Endometrium (tissue), 2 donors: Measurements from ENCODE around the gene LMNB1.
"Not testable (repeated sequence)": the region's sequence is repeated elsewhere in the genome, so short reads cannot be mapped to it uniquely, and the experiment has no call there.

Source experiments
- FAIRE-seq: peaks from 2 replicates; lab custom pipeline; 2012; peaks lifted over from hg19 to GRCh38; lab: Jason Lieb, UNC
- donor health status: control.
- donor health status: control.

The LMNB1 gene, protein sequence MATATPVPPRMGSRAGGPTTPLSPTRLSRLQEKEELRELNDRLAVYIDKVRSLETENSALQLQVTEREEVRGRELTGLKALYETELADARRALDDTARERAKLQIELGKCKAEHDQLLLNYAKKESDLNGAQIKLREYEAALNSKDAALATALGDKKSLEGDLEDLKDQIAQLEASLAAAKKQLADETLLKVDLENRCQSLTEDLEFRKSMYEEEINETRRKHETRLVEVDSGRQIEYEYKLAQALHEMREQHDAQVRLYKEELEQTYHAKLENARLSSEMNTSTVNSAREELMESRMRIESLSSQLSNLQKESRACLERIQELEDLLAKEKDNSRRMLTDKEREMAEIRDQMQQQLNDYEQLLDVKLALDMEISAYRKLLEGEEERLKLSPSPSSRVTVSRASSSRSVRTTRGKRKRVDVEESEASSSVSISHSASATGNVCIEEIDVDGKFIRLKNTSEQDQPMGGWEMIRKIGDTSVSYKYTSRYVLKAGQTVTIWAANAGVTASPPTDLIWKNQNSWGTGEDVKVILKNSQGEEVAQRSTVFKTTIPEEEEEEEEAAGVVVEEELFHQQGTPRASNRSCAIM

DNA sequence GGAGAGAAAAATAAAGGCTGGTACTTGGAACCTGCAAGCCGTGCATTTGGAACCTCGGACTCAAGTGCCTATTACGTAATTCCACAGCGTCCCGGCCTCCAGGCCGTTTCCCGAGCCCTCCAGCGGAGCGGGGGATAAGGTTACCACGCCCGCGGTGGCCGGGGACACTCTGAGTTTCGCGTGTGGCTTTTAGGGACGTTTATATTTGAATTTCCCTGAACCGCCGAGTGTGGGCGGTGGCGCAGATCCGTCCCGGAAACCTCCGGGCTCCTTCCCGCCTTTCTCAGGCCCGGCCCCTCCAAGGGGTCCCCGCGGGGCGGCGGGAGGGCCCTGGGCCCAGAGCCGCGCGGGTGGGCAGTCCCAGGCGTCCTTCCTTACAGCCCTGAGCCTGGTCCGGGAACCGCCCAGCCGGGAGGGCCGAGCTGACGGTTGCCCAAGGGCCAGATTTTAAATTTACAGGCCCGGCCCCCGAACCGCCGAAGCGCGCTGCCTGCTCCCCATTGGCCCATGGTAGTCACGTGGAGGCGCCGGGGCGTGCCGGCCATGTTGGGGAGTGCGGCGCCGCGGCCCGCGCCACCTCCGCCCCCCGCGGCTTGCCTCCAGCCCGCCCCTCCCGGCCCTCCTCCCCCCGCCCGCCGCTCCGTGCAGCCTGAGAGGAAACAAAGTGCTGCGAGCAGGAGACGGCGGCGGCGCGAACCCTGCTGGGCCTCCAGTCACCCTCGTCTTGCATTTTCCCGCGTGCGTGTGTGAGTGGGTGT is at the start of gene LMNB1:
LMNB1 (plus strand) TSS at position 638 of the 758 bp plus-strand sequence. CDS start 373 bp downstream, outside the sequence.
- no peak for FAIRE-seq

DNA sequence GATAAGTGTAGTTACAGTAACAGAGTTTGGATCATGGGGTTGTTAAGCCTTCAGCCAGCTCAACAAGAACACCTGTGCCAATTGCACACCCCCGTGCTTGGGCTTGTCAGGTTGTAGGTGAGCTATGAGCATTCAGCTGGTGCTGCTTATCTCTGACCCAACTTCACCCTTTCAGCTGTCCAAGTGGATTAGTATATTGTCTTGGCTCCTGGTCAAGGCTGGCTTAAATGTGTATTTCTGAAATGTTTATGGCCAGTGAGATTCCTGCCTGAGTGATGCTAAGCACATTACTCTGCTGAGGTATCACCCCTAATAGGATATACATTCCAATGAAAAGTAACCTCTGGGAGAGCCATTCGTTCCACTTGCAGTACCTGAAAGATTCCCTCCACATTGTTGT is 44.2 kb upstream of the LMNB1 start:
- no peak for FAIRE-seq

DNA sequence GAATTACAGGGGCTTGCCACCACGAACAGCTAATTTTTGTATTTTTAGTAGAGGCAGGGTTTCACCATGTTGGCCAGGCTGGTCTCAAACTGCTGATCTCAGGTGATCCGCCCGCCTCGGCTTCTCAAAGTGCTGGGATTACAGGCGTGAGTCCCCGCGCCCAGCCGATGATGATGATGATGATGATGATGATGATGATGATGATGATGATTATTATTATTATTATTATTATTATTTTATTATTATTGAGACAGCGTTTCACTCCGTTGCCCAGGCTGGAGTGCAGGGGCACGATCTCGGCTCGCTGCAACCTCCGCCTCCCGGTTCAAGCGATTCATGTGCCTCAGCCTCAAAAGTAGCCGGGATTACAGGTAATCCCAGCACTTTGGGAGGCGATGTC is 42.4 kb upstream of the LMNB1 start:
- not testable (repeated sequence) for FAIRE-seq

DNA sequence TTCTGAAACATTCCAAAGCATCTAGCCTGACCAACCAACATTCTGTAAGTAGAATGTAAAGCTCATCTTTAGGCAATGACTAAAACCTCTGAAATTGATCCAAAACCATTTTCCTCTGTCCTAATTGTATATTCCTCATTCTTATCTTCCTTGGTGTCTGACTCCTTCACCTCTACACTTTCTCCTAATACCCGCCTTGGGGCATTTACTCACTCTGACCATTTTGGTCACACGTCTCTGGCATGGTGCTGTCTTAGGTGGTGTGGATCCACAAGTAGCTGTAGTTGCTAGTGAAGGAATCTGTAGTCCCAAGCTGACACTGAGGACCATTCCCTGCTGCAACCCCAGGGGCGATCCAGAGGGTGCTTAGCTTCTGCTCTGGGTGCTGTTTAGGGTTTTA is 40.8 kb upstream of the LMNB1 start:
- no peak for FAIRE-seq

DNA sequence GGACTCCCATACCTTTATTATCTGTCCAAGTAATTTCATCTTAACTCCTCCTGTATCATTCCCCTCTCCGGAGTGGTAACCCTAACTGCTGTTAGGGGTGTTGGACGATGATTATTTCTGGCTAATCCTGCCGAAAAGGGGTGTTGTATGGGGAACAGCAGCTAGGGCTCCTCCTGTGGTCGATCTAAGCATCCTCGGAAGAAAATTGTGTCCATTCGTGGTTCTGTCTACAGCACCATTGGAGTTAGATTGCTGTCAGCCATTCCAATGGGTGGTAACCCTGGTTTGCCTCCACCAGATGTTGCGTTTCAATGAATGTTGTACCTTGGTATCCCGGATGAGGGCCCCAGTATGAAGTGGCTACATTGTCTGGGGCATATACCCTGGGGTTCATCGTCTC is 35.6 kb upstream of the LMNB1 start:
- FAIRE-seq: no peak

DNA sequence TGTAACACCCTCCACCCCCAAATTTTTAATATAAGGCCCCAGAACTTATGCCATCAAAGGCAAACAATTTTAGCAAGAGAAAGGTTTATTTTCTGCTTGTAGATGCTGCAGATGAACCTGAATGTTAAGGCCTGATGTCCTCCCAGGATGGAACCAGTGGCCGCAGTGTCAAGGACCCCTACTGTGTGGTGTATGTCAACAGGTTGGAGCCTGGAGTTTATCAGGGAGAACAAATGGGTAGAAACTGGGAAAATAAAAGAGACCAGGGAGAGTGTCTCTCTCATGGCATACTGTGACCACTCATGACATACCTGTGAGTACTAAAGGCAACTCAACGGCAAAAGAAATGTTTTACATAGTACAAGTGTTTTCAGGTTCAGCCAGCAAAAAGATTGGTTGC is 34.5 kb upstream of the LMNB1 start:
- no peak for FAIRE-seq

DNA sequence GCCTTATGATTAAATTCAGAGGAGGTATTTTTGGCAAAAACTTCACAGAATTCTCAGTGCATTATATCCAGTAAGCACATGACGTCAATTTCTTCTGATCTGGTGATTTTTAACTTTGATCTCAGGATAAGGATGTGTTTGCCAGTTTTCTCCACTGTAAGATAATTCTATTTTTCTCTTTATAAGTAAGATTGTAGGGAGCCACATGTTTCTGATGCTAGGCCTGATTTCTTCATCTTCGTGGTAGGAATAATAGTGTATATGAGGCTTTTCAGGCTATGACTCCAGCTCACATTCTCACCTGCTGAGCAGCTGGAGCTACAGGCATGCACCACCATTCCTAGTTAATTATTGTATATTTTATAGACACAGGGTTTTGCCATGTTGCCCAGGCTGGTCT is 32.1 kb upstream of the LMNB1 start:
- no peak for FAIRE-seq

DNA sequence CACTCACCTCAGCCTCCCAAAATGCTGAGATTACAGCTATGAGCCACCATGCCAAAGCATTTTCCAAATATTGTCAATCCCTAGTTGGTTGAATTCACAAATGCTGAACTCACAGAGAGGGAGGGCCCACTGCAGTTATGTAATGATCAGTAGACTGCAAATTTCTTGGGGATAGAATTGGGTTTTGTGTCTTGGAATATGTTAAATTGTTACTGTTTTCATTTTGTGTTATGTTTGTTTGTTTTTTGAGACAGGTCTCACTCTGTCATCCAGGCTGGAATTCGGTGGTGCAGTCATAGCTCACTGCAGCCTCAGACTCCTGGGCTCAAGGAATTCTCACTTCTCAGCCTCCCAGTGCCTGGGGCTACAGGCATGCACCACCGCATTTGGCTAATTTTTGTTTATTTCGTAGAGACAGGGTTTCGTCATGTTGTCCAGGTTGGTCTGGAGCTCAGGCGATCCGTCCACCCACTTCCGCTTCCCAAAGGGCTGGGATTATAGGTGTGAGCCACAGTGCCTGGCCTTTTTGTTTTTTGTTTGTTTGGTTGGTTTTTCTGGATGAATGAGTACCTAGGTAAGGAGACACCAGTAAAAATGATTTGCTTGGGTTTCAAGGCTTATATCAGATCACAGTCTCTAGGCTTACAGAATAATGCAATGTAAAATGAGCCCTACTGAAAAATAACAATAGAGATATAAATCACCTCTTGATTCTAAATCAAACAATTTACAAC is 31.5 kb upstream of the LMNB1 start:
- no peak for FAIRE-seq

DNA sequence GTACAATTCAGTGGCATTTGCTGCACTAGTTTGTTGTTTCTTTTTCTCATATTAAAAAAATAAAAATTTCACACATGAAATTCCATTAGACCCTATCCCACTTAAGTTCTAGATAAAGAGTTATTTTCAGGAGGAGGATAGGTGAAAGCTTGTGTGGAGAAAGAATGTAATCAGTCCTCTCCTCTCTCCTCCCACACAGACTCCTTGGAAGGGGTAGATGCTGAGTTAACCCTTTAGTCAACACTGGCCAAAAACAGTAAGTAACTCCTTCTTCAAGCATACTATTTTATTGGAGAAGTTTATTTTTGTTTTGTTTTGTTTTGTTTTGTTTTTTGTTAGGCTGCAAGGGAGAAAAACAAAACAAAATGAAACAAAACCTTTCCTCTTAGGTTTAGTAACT is 30.6 kb upstream of the LMNB1 start:
- peak; percentile 63 for FAIRE-seq

DNA sequence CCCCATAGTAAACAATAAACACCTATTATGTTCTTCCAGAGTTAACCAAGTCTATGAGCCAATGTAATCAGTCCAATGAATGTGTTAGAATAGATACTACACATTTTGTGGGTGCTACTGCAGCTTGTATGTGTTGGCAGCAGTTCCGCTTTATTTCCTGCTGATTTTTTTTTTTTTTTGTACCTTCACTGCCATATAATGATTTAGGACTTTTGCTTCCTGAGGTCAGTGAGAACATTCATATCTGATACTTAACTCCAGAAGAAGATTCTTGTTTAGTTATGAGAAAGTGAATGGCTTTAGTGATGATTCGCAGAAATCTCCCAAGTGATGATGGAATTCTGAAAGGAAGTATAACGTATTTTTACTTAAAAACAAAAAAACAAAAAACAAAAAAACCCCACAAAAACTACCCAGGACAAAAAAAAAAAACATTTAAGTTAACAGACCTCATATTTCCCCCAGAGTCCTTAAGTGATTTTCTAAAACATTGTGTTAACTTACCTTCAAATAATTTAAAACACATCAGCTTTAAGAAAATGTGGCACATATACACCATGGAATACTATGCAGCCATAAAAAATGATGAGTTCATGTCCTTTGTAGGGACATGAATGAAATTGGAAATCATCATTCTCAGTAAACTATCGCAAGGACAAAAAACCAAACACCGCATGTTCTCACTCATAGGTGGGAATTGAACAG is 24.7 kb upstream of the LMNB1 start:
- no peak for FAIRE-seq

DNA sequence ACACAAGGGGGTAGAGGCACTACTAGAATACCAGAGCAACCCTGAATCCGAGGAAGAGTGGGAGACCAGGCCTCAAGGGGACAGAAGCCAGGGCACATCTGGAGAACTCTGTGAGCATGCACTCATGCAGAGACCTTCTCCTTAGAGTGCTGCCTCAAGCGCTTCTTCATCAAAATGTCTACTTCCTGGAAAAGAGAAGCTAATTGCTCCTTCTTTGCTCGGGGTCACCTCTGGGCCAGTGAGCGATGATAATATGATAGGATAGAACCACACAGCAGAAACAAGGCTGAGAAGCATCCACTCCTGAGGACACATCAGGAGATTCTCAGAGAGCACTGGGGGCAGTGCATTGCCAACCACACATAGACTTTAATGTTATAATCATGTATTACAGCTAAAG is 23.7 kb upstream of the LMNB1 start:
- no peak for FAIRE-seq

DNA sequence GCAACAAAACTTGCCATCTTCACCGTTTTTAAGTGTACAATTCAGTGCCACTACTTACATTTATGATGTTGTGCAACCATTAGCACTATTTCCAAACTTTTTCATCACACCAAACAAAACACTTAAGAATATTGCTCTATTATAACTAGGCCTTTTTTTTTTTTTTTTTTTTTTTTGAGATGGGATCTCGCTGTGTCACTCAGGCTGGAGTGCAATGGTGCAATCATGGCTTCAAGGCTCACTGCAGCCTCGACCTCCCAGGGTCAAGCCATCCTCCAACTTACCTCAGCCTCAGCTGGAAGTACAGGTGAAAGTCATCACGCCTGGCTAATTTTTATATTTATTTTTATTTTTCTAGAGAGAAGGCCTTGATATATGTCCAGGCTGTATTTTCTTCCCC is 22.3 kb upstream of the LMNB1 start:
- FAIRE-seq: no peak

DNA sequence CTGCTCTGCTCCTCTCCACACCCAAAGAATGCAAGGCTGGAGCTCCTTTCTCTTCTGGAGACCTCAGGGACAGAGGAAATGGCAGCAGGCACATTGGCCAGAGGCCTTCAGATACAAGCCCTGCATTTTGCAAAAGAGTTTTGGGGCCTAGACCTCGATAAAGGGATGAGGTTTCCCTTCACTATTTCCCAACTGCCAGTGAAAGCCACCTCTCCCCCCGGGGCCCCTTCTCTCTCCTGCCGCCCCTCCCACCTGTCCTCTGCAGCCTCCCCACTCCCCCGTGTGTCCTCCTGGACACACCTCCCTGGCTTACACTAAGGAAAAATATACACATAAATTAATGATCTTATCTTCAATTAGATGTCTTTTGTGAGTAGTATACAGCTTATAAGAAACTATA is 21.3 kb upstream of the LMNB1 start:
- no peak for FAIRE-seq

DNA sequence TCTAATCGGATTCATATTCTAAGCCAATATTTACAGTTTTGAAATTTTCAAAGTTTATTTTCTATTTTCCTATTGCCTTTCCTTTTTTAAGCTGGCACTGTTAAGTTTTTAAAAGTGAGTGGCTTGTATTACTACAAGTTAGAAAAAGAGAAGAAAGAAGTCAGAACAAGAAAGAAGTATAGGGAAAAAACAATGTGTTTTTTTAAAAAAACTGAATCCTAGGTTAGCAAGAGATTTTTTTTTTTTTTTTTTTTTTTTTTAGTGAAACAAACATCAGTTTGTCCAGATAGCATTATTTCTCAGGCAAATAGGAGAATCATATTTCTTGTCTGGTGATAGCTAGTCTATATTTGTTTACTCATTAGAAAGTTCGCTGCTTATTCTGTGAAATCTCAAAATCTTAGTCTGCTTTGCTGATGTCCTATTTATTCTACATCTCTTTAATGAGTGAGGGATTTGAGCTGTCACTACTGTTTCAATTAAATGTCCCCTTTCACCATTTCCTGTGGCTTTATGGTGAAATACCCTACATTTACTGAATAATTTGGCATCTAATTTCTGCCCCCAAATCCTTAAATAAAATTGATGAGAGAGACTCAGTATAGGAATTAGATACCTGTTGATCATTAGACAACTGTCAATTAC is 19.1 kb upstream of the LMNB1 start:
- no peak for FAIRE-seq

DNA sequence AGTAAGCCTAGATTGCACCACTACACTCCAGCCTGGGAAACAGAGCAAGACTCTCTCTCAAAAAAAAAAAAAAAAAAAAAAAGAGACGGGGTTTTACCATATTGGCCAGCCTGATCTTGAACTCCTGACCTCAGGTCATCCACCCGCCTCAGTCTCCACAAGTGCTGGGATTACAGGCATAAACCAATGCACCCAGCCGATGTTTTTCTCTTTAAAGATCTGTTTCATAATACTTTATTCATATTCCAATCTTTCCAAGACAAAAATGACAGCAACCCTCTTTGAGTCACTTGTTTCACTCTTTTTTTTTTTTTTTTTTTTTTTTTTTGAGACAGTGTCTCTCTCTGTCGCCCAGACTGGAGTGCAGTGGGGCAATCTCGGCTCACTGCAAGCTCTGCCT is 13.6 kb upstream of the LMNB1 start:
- no peak for FAIRE-seq

DNA sequence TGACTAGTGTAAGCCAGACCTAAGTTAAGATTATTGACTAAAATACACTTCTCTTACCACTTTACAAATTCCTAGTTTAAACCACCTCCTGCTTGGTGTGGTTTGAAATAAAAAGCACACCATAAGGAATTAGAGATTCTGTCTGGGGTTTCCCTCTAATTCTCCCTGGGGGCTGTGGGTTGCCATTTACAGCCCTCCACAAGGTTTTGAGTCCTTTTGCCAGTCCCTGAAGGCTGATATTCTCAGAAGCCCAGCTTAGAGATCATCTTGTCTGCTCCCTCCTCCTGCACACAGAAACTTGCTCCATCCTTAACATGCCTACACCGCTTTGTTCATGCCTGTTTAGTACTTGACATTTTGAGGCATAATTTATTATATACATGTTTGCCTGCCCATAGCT is 7.2 kb upstream of the LMNB1 start:
- FAIRE-seq: no peak

DNA sequence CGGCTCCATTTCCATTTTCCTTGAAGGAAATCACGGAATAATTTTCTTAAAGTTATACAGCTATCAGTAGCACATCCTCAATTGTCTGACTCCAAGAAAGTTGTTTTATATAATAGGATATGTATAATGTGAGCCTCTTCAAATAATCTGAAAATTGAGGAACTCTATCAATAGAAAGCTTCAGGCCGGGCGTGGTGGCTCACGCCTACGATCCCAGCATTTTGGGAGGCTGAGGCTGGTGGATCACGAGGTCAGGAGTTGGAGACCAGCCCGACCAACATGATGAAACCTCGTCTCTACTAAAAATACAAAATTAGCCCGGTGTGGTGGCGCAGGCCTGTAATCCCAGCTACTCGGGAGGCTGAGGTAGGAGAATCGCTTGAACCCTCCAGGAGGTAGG is 3.4 kb upstream of the LMNB1 start:
- FAIRE-seq: not testable (repeated sequence)

DNA sequence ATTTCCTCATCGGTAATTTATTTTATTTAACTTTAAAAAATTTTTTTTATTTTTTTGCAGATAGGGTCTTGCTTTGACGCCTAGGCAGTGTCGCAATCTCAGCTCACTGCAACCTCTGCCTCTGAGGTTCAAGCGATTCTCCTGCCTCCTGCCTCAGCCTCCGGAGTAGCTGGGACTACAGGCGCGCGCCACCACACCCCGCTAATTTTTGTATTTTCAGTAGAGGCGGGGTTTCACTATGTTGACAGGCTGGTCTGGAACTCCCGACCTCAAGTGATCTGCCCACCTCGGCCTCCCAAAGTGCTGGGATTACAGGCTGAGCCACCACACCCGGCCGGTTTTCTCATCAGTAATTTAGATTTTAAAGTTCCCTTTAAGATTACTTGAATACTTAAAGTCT is 2.3 kb upstream of the LMNB1 start:
- FAIRE-seq: not testable (repeated sequence)

DNA sequence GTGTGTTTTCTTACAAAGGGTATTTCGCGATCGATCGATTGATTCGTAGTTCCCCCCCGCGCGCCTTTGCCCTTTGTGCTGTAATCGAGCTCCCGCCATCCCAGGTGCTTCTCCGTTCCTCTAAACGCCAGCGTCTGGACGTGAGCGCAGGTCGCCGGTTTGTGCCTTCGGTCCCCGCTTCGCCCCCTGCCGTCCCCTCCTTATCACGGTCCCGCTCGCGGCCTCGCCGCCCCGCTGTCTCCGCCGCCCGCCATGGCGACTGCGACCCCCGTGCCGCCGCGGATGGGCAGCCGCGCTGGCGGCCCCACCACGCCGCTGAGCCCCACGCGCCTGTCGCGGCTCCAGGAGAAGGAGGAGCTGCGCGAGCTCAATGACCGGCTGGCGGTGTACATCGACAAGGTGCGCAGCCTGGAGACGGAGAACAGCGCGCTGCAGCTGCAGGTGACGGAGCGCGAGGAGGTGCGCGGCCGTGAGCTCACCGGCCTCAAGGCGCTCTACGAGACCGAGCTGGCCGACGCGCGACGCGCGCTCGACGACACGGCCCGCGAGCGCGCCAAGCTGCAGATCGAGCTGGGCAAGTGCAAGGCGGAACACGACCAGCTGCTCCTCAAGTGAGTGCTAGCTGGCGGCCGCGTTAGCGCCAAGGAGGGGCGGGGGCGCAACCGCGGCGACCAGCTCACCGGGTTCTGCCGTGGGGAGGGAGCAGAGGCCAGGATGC is 480 bp downstream of the LMNB1 start:
- no peak for FAIRE-seq

DNA sequence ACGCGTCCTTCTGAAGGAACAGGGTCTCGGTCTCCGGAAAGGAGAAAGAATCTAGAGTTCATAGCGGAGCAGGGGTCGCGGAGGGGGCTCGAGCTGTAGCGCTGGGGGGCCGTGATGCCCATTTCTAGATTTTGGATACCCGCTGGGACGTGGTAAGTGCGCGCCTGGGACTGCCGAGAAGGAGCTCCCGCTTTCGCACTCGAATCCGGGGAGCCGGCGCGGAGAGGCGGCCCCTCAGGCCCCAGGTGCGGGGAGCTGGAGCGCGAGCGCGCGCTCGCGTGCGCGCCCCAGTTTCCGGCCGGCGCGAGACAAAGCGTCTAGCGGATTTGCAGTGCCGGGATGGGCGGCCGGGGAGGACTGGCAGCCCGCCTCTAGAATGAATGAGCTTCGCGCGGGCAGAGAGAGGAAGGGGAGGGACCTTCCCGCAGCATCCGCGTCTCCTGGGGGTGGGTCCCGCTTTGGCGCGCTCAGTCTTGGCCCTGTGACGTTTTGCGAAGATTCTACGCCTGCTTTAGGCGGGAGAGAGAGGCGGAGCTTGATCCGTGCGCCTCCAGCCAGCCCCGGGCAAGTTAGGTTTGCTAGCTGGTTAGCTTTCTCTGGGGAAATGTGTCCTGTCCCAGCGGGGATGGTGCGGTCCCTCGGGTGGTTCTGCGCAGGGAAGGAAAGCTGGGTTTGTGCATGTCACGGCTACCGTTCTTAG is 1.2 kb downstream of the LMNB1 start:
- FAIRE-seq: peak; percentile 31
